IMR-90 (cell line): ENCODE measurements around the gene TMEM253. TPM values are rescaled to one million over a fixed set of nuclear protein-coding genes. Genes with fewer than 3 reads are reported as not detected.

Experiments used
- ATAC-seq: fragments of 200-7000 bp; cut with Tn5 transposase; 2 replicates; pipeline ENCODE4 v1.9.1; 2020; ENCODE audit warnings: low read depth, mild to moderate bottlenecking, moderate library complexity
- BruUV-seq: library from RNA; stranded (reverse); fragments of 400-500 nt; replicated peaks from 2 replicates; lab custom pipeline; 2021; lab: Mats Ljungman, UMichigan
- CTCF ChIA-PET: fragments of 300-600 bp; formaldehyde crosslinking; extraction: SDS; loops from one replicate; lab custom pipeline; 2021; ENCODE audit warnings: antibody characterized with exemption; lab: Yijun Ruan, JAX
- POLR2A ChIA-PET: fragments of 300-600 bp; sonication (Branson Sonifier 250); formaldehyde crosslinking; loops from one replicate; lab custom pipeline; 2022; ENCODE audit warnings: antibody characterized with exemption; ENCODE audit not compliant: unreplicated experiment; lab: Charles Lee
- DNase-seq: peaks from one replicate; pipeline ENCODE4 v3.0.0; 2013
- H2AFZ ChIP-seq: replicated peaks from 2 replicates; pipeline ENCODE3; 2013; ENCODE audit warnings: low read length, mild to moderate bottlenecking; ENCODE audit not compliant: poor library complexity
- H2AK5ac ChIP-seq: 2 replicates; pipeline ENCODE4 v1.6.1; 2013; ENCODE audit warnings: low read depth, low read length, inconsistent platforms
- H2AK9ac ChIP-seq: replicated peaks from 2 replicates; pipeline ENCODE3; 2013; ENCODE audit warnings: mild to moderate bottlenecking, low read depth, low read length, moderate library complexity; ENCODE audit not compliant: poor library complexity
- H2BK120ac ChIP-seq: 2 replicates; pipeline ENCODE4 v1.6.1; 2013; ENCODE audit warnings: low read depth, low read length, inconsistent platforms
- H2BK15ac ChIP-seq: 3 replicates; pipeline ENCODE4 v1.6.1; 2013; ENCODE audit warnings: low read depth, low read length, inconsistent platforms
- H2BK20ac ChIP-seq: 2 replicates; pipeline ENCODE4 v1.6.1; 2013; ENCODE audit warnings: low read depth, mild to moderate bottlenecking, inconsistent platforms, low read length, moderate library complexity
- H2BK5ac ChIP-seq: 2 replicates; pipeline ENCODE4 v1.6.1; 2013; ENCODE audit warnings: mild to moderate bottlenecking, low read depth, low read length, inconsistent platforms; ENCODE audit not compliant: poor library complexity, severe bottlenecking
- H3K14ac ChIP-seq: replicated peaks from 2 replicates; pipeline ENCODE4 v1.6.1; 2013; ENCODE audit warnings: low read depth, low read length, inconsistent platforms
- H3K18ac ChIP-seq: 2 replicates; pipeline ENCODE4 v1.6.1; 2013; ENCODE audit warnings: low read depth, low read length, control low read depth
- H3K23ac ChIP-seq: 2 replicates; pipeline ENCODE4 v1.6.1; 2013; ENCODE audit warnings: low read depth, low read length, inconsistent platforms
- H3K27ac ChIP-seq: 2 replicates; pipeline ENCODE4 v1.5.1; 2013; ENCODE audit warnings: mild to moderate bottlenecking, control low read depth, low read length; ENCODE audit not compliant: insufficient read depth
- H3K27me3 ChIP-seq: 2 replicates; pipeline ENCODE4 v1.6.1; 2013; ENCODE audit warnings: low read length; ENCODE audit not compliant: control insufficient read depth, insufficient read depth
- H3K36me3 ChIP-seq: 2 replicates; pipeline ENCODE4 v1.6.1; 2013; ENCODE audit warnings: low read length, mixed read lengths; ENCODE audit not compliant: control insufficient read depth, insufficient read depth
- H3K4ac ChIP-seq: 2 replicates; pipeline ENCODE4 v1.6.1; 2013; ENCODE audit warnings: low read depth, low read length, inconsistent platforms
- H3K4me1 ChIP-seq: 2 replicates; pipeline ENCODE4 v1.6.1; 2013; ENCODE audit warnings: low read length, mixed read lengths; ENCODE audit not compliant: control insufficient read depth, insufficient read depth
- H3K4me2 ChIP-seq: 2 replicates; pipeline ENCODE4 v1.6.1; 2013; ENCODE audit warnings: low read depth, mild to moderate bottlenecking, control low read depth, low read length, moderate library complexity
- H3K4me3 ChIP-seq: 2 replicates; pipeline ENCODE4 v1.5.1; 2013; ENCODE audit warnings: low read depth, mild to moderate bottlenecking, control low read depth, low read length, moderate library complexity; ENCODE audit not compliant: insufficient read depth
- H3K56ac ChIP-seq: 2 replicates; pipeline ENCODE4 v1.6.1; 2013; ENCODE audit warnings: low read length, inconsistent platforms; ENCODE audit not compliant: insufficient read depth; ENCODE audit errors: extremely low read depth
- H3K79me1 ChIP-seq, 2 experiments: 2 replicates each; pipeline ENCODE4 v1.6.1; 2013; ENCODE audit warnings: low read length in 2 of 2, inconsistent platforms in 1 of 2, low read depth in 1 of 2
- H3K9ac ChIP-seq: 2 replicates; pipeline ENCODE4 v1.6.1; 2013; ENCODE audit warnings: low read depth, low read length, control low read depth
- H3K9me1 ChIP-seq: 2 replicates; pipeline ENCODE4 v1.6.1; 2013; ENCODE audit warnings: low read length, inconsistent platforms; ENCODE audit not compliant: insufficient read depth
- H3K9me3 ChIP-seq: 2 replicates; pipeline ENCODE4 v1.6.1; 2013; ENCODE audit warnings: low read length; ENCODE audit not compliant: control insufficient read depth, insufficient read depth
- H4K20me1 ChIP-seq: 2 replicates; pipeline ENCODE4 v1.6.1; 2013; ENCODE audit warnings: low read length, inconsistent platforms; ENCODE audit not compliant: insufficient read depth
- H4K5ac ChIP-seq: 2 replicates; pipeline ENCODE4 v1.6.1; 2013; ENCODE audit warnings: mild to moderate bottlenecking, low read depth, low read length, control low read depth
- H4K8ac ChIP-seq, 2 experiments: 2 replicates each; pipeline ENCODE4 v1.6.1; 2013; ENCODE audit warnings: low read depth in 2 of 2, low read length in 2 of 2, control low read depth in 1 of 2, inconsistent platforms in 1 of 2
- H4K91ac ChIP-seq: 2 replicates; pipeline ENCODE4 v1.6.1; 2013; ENCODE audit warnings: low read depth, low read length, inconsistent platforms; ENCODE audit not compliant: insufficient read depth
- BHLHE40 ChIP-seq: fragments of 150-350 bp; IDR thresholded peaks from 2 replicates; pipeline ENCODE4 v1.6.1; 2016; ENCODE audit warnings: mild to moderate bottlenecking, low read depth, low read length
- CEBPB ChIP-seq: IDR thresholded peaks from 2 replicates; pipeline ENCODE4 v1.6.1; 2012; ENCODE audit warnings: low read depth, low read length, improper control_type of control experiment
- CHD1 ChIP-seq: IDR thresholded peaks from 2 replicates; pipeline ENCODE4 v1.6.1; 2012; ENCODE audit warnings: low read depth, low read length, improper control_type of control experiment
- FOS ChIP-seq: fragments of 150-350 bp; IDR thresholded peaks from 2 replicates; pipeline ENCODE4 v1.6.1; 2016; ENCODE audit warnings: low read depth, low read length
- MAFK ChIP-seq: IDR thresholded peaks from 2 replicates; pipeline ENCODE4 v1.6.1; 2012; ENCODE audit warnings: low read depth, low read length, improper control_type of control experiment
- MAZ ChIP-seq: IDR thresholded peaks from 2 replicates; pipeline ENCODE4 v1.6.1; 2012; ENCODE audit warnings: low read depth, mild to moderate bottlenecking, low read length, improper control_type of control experiment, moderate library complexity, borderline replicate concordance
- MXI1 ChIP-seq: IDR thresholded peaks from 2 replicates; pipeline ENCODE4 v1.6.1; 2012; ENCODE audit warnings: low read depth, mild to moderate bottlenecking, low read length, moderate library complexity, borderline replicate concordance
- NFE2L2 ChIP-seq: fragments of 150-350 bp; IDR thresholded peaks from 2 replicates; pipeline ENCODE4 v1.6.1; 2016; ENCODE audit warnings: low read depth, mild to moderate bottlenecking, low read length
- POLR2A ChIP-seq: IDR thresholded peaks from 2 replicates; pipeline ENCODE4 v1.6.1; 2012; ENCODE audit warnings: mild to moderate bottlenecking, low read depth, low read length
- RAD21 ChIP-seq: IDR thresholded peaks from 2 replicates; pipeline ENCODE4 v1.6.1; 2012; ENCODE audit warnings: low read length, improper control_type of control experiment
- RCOR1 ChIP-seq: IDR thresholded peaks from 2 replicates; pipeline ENCODE4 v1.6.1; 2012; ENCODE audit warnings: mild to moderate bottlenecking, low read length, improper control_type of control experiment; ENCODE audit not compliant: insufficient replicate concordance
- RFX5 ChIP-seq: IDR thresholded peaks from 2 replicates; pipeline ENCODE4 v1.8.0; 2012; ENCODE audit warnings: low read depth, mild to moderate bottlenecking, low read length, moderate library complexity
- SMC3 ChIP-seq: fragments of 150-350 bp; IDR thresholded peaks from 2 replicates; pipeline ENCODE4 v1.6.1; 2016; ENCODE audit warnings: low read depth, mild to moderate bottlenecking, antibody characterized with exemption, low read length, moderate library complexity
- WGBS, 2 experiments: methylation state at CpG; one replicate each; pipeline versions ENCODE4 v1.1.5 to v1.1.7; 2013; ENCODE audit warnings: missing lambda C conversion rate in 2 of 2; ENCODE audit not compliant: insufficient read length in 1 of 2; ENCODE audit errors: extremely low coverage in 2 of 2; 5-methylcytosine and 5-hydroxymethylcytosine counted together
- dilution Hi-C: fragments of 300-500 bp; cut with HindIII; formaldehyde crosslinking; loops from one replicate; pipeline ENCODE4 v1.14.3; 2018; ENCODE audit warnings: low sequenced_read_pairs; ENCODE audit not compliant: unreplicated experiment
- in situ Hi-C: fragments of 300-500 bp; cut with MboI; formaldehyde crosslinking; loops from 3 replicates; pipeline ENCODE4 v1.14.3; 2019; ENCODE audit warnings: low sequenced_read_pairs, inconsistent platforms, mixed read lengths
- intact Hi-C: fragments of 100-400 bp; cut with micrococcal nuclease; formaldehyde crosslinking; loops from 2 replicates; pipeline ENCODE4 v1.10.0; 2022
- polyA plus RNA-seq, 3 experiments: library from polyadenylated mRNA; depleted of rRNA; stranded (reverse); fragments of >200 nt; gene quantifications; 2 replicates each; pipeline ENCODE4 v1.2.3, GENCODE V29; 2012; ENCODE audit warnings: low replicate concordance in 1 of 3
- total RNA-seq: library from RNA; depleted of rRNA; stranded (reverse); fragments of >200 nt; gene quantifications from 2 replicates; pipeline ENCODE4 v1.2.3, GENCODE V29; 2012
- TF ChIP-seq, protein P1 (sequence below): fragments of 150-350 bp; IDR thresholded peaks from 2 replicates; pipeline ENCODE4 v1.6.1; 2017; ENCODE audit warnings: mild to moderate bottlenecking, antibody characterized with exemption, low read length, low read depth
- TF ChIP-seq, protein P2 (sequence below): conservative IDR thresholded peaks from 2 replicates; pipeline ENCODE4 v1.5.1; 2012; ENCODE audit warnings: mild to moderate bottlenecking, low read depth, low read length, improper control_type of control experiment
- TF ChIP-seq, protein P3 (sequence below): fragments of 150-350 bp; IDR thresholded peaks from 2 replicates; pipeline ENCODE4 v1.6.1; 2016; ENCODE audit warnings: low read depth, mild to moderate bottlenecking, low read length, moderate library complexity, borderline replicate concordance

The TMEM253 gene
- total and polyA plus RNA-seq, 2 of the 4 experiments (the other 2 are of a cell fraction): 0.07 TPM; not detected in 1

DNA sequence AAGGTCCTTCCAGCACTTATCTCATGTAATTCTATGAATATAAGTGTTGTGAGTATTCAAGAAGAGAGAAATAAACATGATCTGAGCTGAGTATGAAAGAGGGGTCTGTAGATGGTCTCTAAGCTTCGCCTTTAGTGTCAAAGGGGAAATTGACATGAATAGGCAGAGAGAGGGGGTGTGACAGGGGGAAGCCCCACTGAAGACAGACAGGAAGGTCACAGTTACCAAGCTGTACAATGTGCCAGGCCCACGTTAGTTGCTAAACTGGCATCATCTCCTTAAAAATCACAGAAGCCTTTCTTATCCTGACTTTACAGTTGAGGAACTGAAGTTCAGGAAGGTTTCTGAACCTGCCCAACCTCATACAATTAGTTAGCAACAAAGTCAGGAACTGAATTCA is 23.2 kb upstream of the TMEM253 start:
- no peak overlapping the region for H3K18ac ChIP-seq
- intact Hi-C loops: no loop called here
- no peak overlapping the region for H3K4ac ChIP-seq
- H3K23ac ChIP-seq: no peak overlapping the region
- H3K4me2 ChIP-seq: no peak overlapping the region
- POLR2A ChIA-PET: no interaction called here
- no peak overlapping the region for H2AK9ac ChIP-seq
- H3K14ac ChIP-seq: no peak overlapping the region
- no peak overlapping the region for H2BK15ac ChIP-seq
- H3K79me1 ChIP-seq: peaks cover 28 to 38% of the 10 kb centered on the region in 2 experiments
- H2AFZ ChIP-seq: no peak overlapping the region
- dilution Hi-C loops: no loop called here
- no peak overlapping the region for H3K9ac ChIP-seq
- TF ChIP-seq MXI1: no peak
- TF ChIP-seq, protein P1, sequence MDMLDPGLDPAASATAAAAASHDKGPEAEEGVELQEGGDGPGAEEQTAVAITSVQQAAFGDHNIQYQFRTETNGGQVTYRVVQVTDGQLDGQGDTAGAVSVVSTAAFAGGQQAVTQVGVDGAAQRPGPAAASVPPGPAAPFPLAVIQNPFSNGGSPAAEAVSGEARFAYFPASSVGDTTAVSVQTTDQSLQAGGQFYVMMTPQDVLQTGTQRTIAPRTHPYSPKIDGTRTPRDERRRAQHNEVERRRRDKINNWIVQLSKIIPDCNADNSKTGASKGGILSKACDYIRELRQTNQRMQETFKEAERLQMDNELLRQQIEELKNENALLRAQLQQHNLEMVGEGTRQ: no peak
- TF ChIP-seq MAZ: no peak
- TF ChIP-seq, protein P2, sequence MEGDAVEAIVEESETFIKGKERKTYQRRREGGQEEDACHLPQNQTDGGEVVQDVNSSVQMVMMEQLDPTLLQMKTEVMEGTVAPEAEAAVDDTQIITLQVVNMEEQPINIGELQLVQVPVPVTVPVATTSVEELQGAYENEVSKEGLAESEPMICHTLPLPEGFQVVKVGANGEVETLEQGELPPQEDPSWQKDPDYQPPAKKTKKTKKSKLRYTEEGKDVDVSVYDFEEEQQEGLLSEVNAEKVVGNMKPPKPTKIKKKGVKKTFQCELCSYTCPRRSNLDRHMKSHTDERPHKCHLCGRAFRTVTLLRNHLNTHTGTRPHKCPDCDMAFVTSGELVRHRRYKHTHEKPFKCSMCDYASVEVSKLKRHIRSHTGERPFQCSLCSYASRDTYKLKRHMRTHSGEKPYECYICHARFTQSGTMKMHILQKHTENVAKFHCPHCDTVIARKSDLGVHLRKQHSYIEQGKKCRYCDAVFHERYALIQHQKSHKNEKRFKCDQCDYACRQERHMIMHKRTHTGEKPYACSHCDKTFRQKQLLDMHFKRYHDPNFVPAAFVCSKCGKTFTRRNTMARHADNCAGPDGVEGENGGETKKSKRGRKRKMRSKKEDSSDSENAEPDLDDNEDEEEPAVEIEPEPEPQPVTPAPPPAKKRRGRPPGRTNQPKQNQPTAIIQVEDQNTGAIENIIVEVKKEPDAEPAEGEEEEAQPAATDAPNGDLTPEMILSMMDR: no peak
- no peak for TF ChIP-seq POLR2A
- TF ChIP-seq RCOR1: no peak
- TF ChIP-seq CHD1: no peak
- TF ChIP-seq, protein P3, sequence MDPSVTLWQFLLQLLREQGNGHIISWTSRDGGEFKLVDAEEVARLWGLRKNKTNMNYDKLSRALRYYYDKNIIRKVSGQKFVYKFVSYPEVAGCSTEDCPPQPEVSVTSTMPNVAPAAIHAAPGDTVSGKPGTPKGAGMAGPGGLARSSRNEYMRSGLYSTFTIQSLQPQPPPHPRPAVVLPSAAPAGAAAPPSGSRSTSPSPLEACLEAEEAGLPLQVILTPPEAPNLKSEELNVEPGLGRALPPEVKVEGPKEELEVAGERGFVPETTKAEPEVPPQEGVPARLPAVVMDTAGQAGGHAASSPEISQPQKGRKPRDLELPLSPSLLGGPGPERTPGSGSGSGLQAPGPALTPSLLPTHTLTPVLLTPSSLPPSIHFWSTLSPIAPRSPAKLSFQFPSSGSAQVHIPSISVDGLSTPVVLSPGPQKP: no peak
- no peak for TF ChIP-seq RFX5
- no peak for TF ChIP-seq CEBPB
- TF ChIP-seq FOS: no peak
- TF ChIP-seq BHLHE40: no peak
- no peak for TF ChIP-seq SMC3
- no peak for TF ChIP-seq MAFK
- no peak for TF ChIP-seq NFE2L2
- TF ChIP-seq RAD21: no peak
- H3K4me3 ChIP-seq: no peak overlapping the region
- in situ Hi-C loops: loop anchor here (25.0 kb wide), 2 partner anchors 615 to 740 kb away; partner anchors contain the start of genes APEX1, CCNB1IP1, OSGEP and PARP2
- no peaks in the 10 kb centered on the region for H3K9me3 ChIP-seq
- H2BK5ac ChIP-seq: no peak overlapping the region
- no peak overlapping the region for H2AK5ac ChIP-seq
- peaks cover 6% of the 10 kb centered on the region for H3K9me1 ChIP-seq
- no peak overlapping the region for H3K27ac ChIP-seq
- H4K8ac ChIP-seq: no peak overlapping the region
- no peak overlapping the region for H2BK20ac ChIP-seq
- H4K91ac ChIP-seq: no peak overlapping the region
- no peak overlapping the region for H3K56ac ChIP-seq
- WGBS, 2 experiments: 100% methylated on average over 1 of the region's 2 CpGs; no CpG with 5 or more reads in 1 of the 2 experiments
- no peak overlapping the region for H4K5ac ChIP-seq
- peaks cover 93% of the 10 kb centered on the region for H3K36me3 ChIP-seq
- CTCF ChIA-PET: no interaction called here
- peaks cover 4% of the 10 kb centered on the region for H3K4me1 ChIP-seq
- DNase-seq (no peak), ATAC-seq (no peak)
- H2BK120ac ChIP-seq: no peak overlapping the region
- H4K20me1 ChIP-seq: 0 out of 2 replicates have a peak, but pooled peaks cover 5% of the 10 kb centered on the region
- no TSS peak for BruUV-seq
- no peaks in the 10 kb centered on the region for H3K27me3 ChIP-seq
